T-helper 17 cell (primary cell): ENCODE measurements around the gene TSFM. TPM values are rescaled to one million over a fixed set of nuclear protein-coding genes. Genes with fewer than 3 reads are reported as not detected.

ENCODE experiments used
- ATAC-seq: fragments of 150-1000 bp; cut with Tn5 transposase; 2 replicates; pipeline ENCODE4 v1.10.0; 2021; ENCODE audit warnings: mild to moderate bottlenecking, moderate library complexity
- DNase-seq, 3 donors: peaks; one replicate each; pipeline versions ENCODE4 v3.0.0 to v3.0.0-alpha.2; 2020 to 2021
- H3K9me3 ChIP-seq: one replicate; pipeline ENCODE4 v1.7.0; 2013; ENCODE audit warnings: low read length, mild to moderate bottlenecking; ENCODE audit not compliant: control insufficient read depth, poor library complexity, severe bottlenecking
- H3K27ac Mint-ChIP-seq: one replicate; pipeline ENCODE4 v1.8.0; 2022; ENCODE audit warnings: mild to moderate bottlenecking, moderate library complexity, mixed read lengths
- H3K27me3 Mint-ChIP-seq: one replicate; pipeline ENCODE4 v1.8.0; 2022; ENCODE audit warnings: mixed read lengths
- H3K36me3 Mint-ChIP-seq: one replicate; pipeline ENCODE4 v1.8.0; 2022; ENCODE audit warnings: low read depth, mixed read lengths
- H3K4me1 Mint-ChIP-seq: one replicate; pipeline ENCODE4 v1.8.0; 2022; ENCODE audit warnings: mild to moderate bottlenecking, mixed read lengths
- H3K4me3 Mint-ChIP-seq: one replicate; pipeline ENCODE4 v1.8.0; 2022; ENCODE audit warnings: mild to moderate bottlenecking, moderate library complexity, mixed read lengths
- total RNA-seq, 4 donors: library from RNA in 2 of 4; stranded (reverse) in 2 of 4; gene quantifications; one replicate each; pipeline ENCODE4 v1.2.3 and lab custom pipeline; 2022 to 2026

TSFM gene
- total RNA-seq, 2 donors from 2014 or later: 12.5 to 17.9 TPM

DNA sequence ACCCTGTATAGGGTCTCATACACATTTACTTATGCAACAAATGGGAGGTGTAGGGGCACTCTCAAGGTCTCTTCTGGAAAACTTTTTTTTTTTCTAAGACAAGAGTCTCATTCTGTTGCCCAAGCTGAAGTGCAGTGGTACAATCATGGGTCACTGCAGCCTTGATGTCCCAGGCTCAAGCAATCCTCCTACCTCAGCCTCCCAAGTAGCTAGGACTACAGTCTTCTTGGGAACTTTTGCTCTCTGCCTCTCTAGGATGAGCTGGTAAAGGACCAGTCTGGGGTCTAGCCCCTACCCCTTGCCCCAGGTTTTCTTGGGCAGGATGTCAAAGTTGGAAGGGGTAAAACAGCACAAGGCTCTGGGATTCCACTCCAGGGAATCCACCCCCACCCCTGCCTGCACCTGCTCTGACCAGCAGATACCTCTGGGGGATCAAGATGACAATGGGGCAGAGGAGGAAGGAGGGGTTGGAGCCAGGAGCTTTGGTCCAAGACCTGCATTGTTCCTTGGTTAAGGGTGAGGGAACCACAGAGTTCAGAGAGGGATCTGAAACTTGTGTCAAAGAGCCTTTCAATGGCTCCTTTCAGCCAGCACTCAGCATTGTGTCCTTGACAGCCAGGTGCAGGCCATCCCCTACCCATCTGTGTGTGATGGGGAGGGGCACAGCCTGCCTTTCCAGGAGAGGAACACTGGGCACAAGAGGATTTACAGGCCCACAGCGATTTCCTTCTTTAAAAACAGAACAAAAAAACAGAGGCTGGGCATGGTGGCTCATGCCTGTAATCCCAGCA lies 51.7 kb downstream of the TSFM start:
- H3K36me3 Mint-ChIP-seq: no peaks in the 10 kb centered on the region
- H3K4me3 Mint-ChIP-seq: peak overlapping the region; percentile 31
- no peak for DNase-seq
- peak overlapping the region; percentile 98 for H3K27ac Mint-ChIP-seq
- H3K4me1 Mint-ChIP-seq: peaks cover 67% of the 10 kb centered on the region
- no peak for ATAC-seq
- no peaks in the 10 kb centered on the region for H3K27me3 Mint-ChIP-seq
- H3K9me3 ChIP-seq: no peaks in the 10 kb centered on the region

GRCh38 chr12:57835366-57836288 lies 53.0 kb downstream of the TSFM start:
- Mint-ChIP-seq H3K36me3 (no peaks in the 10 kb centered on the region), H3K27me3 (no peaks in the 10 kb centered on the region), H3K4me3 (peak overlapping the region; percentile 80), H3K4me1 (peaks cover 76% of the 10 kb centered on the region), H3K27ac (peak overlapping the region; percentile 98)
- ATAC-seq (no peak), DNase-seq (no peak)
- no peaks in the 10 kb centered on the region for H3K9me3 ChIP-seq

DNA sequence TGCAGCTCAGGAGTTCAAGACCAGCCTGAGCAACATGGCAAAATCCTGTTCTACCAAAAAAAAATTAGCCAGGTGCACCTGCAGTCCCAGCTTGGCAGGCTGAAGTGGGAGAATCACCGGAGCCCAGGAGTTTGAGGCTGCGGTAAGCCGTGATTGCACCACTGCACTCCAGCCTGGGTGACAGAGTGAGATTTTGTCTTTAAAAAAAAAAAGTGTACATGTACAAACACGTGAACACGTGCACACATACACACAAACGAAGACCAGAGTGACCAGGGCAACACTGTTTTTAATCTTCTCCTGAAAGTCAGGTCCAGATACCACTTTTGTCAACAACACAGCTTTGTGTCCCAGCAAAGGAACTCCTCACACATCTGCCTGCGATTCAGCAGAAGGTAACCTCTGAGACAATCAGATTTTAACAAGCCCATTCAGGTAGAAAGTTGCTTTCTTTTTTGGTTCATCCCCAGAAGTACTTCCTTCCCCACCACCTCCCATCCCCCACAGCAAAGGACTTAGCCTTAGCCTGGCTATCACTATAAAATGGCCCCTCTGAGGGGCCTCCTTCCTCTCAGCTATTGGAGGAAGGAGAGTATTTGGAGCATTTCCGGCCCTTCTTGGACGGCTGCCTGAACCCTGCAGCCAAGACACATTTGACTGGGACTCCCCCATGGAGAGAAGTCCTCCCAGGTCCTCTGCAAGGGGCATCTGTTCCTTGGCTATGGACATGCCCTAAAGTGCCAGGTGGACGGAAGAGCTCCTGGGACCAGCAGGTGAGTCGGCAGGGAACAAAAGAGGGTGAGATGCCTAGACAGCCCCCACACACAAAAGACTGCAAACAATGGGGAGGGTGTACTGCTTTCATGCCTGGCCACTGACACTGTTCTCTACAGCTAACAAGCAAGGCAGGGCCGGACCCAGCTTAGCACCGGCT lies 54.1 kb downstream of the TSFM start:
- DNase-seq (no peak), ATAC-seq (peak; percentile 32)
- Mint-ChIP-seq H3K4me1 (peaks cover 81% of the 10 kb centered on the region), H3K36me3 (no peaks in the 10 kb centered on the region), H3K27me3 (no peaks in the 10 kb centered on the region), H3K27ac (peak overlapping the region; percentile 98), H3K4me3 (peak overlapping the region; percentile 80)
- no peaks in the 10 kb centered on the region for H3K9me3 ChIP-seq

GRCh38 chr12:57837864-57838562 lies 55.4 kb downstream of the TSFM start:
- DNase-seq: no peak
- ATAC-seq: peak; percentile 67
- H3K27ac Mint-ChIP-seq: peak overlapping the region; percentile 98
- H3K4me1 Mint-ChIP-seq: peaks cover 90% of the 10 kb centered on the region
- no peaks in the 10 kb centered on the region for H3K36me3 Mint-ChIP-seq
- H3K9me3 ChIP-seq: no peaks in the 10 kb centered on the region
- H3K4me3 Mint-ChIP-seq: peak overlapping the region; percentile 79
- H3K27me3 Mint-ChIP-seq: no peaks in the 10 kb centered on the region

GRCh38 chr12:57838594-57839302 lies 56.2 kb downstream of the TSFM start:
- no peaks in the 10 kb centered on the region for H3K36me3 Mint-ChIP-seq
- ATAC-seq (peak; percentile 27), DNase-seq (no peak)
- H3K4me1 Mint-ChIP-seq: peaks cover 87% of the 10 kb centered on the region
- H3K27ac Mint-ChIP-seq: peak overlapping the region; percentile 98
- no peaks in the 10 kb centered on the region for H3K27me3 Mint-ChIP-seq
- H3K4me3 Mint-ChIP-seq: peak overlapping the region; percentile 79
- H3K9me3 ChIP-seq: no peaks in the 10 kb centered on the region

DNA sequence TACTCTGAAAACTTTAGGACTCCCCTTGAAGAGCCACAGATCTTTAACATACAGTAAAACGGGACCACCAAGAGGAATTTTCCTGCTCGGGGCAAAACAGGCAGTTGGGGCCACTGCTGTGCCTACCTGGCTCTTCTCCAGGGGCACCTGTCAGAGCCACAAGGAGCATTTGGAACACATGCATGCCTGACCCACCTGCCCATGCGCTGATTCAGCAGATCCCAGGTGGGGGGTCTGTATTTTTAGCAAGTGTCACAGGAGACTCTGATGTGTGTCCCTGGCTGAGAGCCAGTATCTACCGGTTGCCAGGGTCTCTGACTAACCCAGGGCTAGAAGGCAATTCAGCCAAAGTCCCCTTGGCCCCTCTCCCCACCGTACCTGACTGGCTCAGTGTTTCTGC lies 57.4 kb downstream of the TSFM start:
- DNase-seq (no peak), ATAC-seq (no peak)
- no peaks in the 10 kb centered on the region for H3K27me3 Mint-ChIP-seq
- H3K4me3 Mint-ChIP-seq: peak overlapping the region; percentile 15
- H3K4me1 Mint-ChIP-seq: peaks cover 82% of the 10 kb centered on the region
- H3K36me3 Mint-ChIP-seq: no peaks in the 10 kb centered on the region
- peak overlapping the region; percentile 98 for H3K27ac Mint-ChIP-seq
- no peaks in the 10 kb centered on the region for H3K9me3 ChIP-seq

DNA sequence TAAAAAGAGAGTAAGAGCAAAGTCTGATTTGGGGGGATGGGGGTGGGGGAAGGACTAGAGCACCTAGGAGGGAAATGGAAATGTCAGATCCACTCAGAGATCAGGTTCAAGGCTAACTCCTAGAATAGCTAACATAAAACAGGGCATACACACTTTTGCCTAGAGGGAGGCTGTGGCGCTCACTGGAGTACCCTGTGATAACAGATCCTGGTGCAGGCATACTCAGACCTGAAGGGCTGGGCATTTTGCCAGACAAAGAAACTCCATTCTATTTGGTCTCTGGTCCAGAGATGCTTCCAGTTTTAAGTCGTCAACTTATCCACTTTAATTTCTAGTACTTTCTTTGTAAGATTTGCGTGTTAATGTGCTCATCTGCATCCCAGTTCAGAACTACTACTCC lies 58.1 kb downstream of the TSFM start:
- DNase-seq (no peak), ATAC-seq (no peak)
- H3K9me3 ChIP-seq: no peaks in the 10 kb centered on the region
- Mint-ChIP-seq H3K36me3 (no peaks in the 10 kb centered on the region), H3K27me3 (no peaks in the 10 kb centered on the region), H3K4me1 (peaks cover 76% of the 10 kb centered on the region), H3K27ac (peak overlapping the region; percentile 98), H3K4me3 (peak overlapping the region; percentile 41)

DNA sequence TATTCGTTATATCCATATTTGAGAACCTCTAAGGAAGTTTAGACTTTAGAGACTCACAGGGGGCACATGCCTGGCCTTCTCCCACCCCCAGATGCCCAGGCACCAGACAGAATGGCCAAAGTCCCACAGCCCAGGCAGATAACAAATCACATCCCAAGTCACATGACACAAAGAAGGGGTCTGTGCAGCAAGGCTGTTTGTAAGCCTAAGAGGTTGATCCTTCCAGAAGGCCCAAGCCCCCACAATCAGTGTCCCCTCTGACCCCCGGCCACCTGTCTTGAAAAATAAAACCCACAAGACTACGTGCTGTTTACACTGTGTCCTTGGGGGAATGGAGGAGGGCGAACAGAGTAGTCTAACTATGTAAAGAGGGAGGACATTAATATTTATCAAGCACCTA lies 58.9 kb downstream of the TSFM start:
- Mint-ChIP-seq H3K36me3 (no peaks in the 10 kb centered on the region), H3K27me3 (no peaks in the 10 kb centered on the region), H3K4me3 (peak overlapping the region; percentile 79), H3K4me1 (peaks cover 69% of the 10 kb centered on the region), H3K27ac (peak overlapping the region; percentile 98)
- H3K9me3 ChIP-seq: no peaks in the 10 kb centered on the region
- DNase-seq (no peak), ATAC-seq (no peak)

DNA sequence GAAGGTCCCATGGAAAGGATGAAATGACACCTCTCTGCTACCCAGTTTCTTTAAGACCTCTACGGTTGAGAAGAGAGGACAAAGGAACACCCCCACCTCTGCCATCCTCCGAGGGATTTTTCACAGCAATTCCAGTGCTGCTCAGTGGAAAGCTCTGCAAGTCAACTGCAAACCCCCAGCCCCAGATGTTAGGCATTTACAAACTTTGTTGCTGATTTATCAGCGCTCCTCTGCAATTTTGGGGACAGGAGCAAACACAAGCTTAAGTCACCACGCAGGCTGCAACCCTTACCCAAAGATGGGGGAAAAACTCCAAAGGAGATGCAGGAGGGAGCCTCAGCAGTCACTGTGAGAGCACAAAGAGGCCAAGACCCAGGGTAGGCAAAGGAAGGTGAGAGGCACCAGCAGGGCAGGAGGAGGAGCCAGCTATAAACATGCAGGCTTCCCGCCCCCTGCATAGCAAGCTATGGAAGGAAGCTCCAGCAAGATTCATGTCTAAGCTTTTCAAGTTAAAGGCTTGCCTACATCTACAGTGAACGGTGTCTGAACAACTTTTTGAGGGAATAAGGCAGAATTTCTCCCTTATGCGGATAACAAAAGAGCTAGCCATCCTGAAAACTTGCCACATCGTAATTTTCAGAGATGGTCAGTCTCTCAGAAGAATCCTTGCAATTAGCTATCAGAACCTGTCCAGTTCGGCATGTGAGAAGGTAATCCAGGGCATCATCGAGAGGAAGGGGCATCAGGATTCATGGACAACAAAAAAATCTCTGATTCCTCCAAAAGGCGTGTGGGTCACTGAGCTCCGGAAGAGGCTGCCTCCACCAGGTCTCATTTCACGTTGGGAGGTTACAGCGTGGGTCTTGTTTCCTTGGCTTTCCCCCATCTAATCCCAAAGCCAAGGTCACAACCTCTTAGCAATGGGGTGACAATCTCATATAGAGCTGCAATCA lies 60.0 kb downstream of the TSFM start:
- Mint-ChIP-seq H3K4me3 (peak overlapping the region; percentile 90), H3K27ac (peak overlapping the region; percentile 98), H3K27me3 (no peaks in the 10 kb centered on the region), H3K4me1 (peaks cover 66% of the 10 kb centered on the region), H3K36me3 (no peaks in the 10 kb centered on the region)
- H3K9me3 ChIP-seq: no peaks in the 10 kb centered on the region
- no peak for DNase-seq
- peak; percentile 37 for ATAC-seq

DNA sequence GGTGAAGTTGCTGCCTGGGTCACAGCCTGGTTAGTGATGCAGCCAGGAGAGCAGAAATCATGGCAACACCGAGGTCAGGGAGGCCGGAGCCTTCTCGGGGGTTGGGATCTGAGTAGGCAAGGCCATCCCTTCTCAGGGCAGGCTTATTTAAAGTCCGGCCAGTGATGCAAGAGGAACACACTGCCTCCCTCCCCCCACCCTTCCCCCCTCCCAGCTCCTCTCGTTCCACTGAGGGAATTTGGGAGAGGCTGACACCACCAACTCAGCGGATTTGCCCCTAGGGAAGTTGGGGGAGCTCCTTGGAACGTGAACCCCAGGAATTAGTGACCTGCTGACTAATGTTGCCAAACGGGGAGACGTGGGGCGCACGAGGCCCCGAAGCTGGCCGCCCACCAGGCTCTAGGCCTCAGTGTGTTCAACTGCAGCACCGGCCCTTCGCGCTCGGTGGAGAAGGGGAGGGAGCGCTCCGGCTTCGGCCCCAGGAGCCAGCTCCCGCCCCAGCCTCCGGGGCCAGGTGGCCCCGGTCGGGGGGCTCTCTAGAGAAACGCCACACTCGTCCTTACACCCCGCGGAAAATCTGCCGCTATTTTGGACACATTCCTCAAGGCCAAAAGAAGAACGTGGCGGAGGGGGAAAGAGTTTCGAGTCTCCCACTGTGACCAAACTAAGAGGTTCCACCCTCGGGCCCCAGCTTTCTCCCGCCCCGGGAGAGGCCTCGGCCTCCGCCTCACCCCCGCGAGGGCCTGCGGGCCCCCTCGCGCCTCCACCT lies 62.3 kb downstream of the TSFM start:
- ATAC-seq: peak; percentile 24
- no peak for DNase-seq
- Mint-ChIP-seq H3K36me3 (no peaks in the 10 kb centered on the region), H3K27me3 (no peaks in the 10 kb centered on the region), H3K4me1 (peaks cover 47% of the 10 kb centered on the region), H3K27ac (peak overlapping the region; percentile 98), H3K4me3 (peak overlapping the region; percentile 90)
- no peaks in the 10 kb centered on the region for H3K9me3 ChIP-seq
